ENCODE results near the gene PRKCA. TPM values are rescaled to one million over a fixed set of nuclear protein-coding genes. Genes with fewer than 3 reads are reported as not detected.

The PRKCA gene
- total and polyA plus RNA-seq, 9 of the 15 experiments (the other 6 are each of a cell fraction or from before 2014, with no cell fraction given), result 3.2 to 33.0 (median 17.8) TPM

DNA sequence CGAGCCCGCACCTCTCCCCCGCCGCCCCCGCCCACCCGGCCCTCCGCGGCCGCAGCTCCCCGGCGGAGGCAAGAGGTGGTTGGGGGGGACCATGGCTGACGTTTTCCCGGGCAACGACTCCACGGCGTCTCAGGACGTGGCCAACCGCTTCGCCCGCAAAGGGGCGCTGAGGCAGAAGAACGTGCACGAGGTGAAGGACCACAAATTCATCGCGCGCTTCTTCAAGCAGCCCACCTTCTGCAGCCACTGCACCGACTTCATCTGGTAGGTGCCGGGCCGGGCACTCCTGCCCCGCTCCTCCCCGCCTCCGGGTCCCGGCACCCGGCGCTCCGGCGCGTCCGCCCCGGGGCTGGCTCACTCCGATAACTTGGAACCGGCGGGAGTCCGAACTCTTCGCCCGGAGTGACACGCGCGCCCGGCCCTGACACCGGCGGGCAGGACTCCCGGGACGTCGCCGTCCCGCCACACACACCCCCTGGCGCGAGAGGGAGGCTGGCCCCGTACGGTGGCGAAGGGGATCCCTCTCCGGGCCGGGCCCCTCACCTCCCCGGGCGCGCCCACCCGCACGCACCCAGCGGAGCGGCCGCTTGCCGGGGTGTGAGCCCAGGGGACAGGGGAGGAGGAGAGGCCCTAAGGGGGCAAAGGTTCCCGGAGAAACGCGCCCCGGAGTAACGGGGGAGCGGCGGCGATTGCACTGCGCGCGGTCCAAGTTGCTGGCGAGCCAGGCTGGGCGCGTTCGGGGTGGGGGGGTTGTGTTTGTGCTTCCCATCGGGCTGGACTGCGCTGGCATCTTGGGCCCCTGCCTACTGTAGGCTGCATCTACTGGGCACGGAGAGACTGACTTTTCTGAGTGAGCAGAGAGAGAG, 581 bp downstream of the PRKCA start (continued):
- TF ChIP-seq AFF4 (CRISPR knock-in tag; IDR thresholded peaks at IDR 0.05), result no peak
- no peak for TF ChIP-seq HDAC3 (IDR thresholded peaks at IDR 0.05; ENCODE audit: borderline replicate concordance, partially characterized antibody)
- TF ChIP-seq ZNF408 (CRISPR knock-in tag; IDR thresholded peaks at IDR 0.05; ENCODE audit: low read depth), result no peak
- TF ChIP-seq SRSF1 (IDR thresholded peaks at IDR 0.05; ENCODE audit: low read depth, low read length), result no peak
- TF ChIP-seq, protein P1, sequence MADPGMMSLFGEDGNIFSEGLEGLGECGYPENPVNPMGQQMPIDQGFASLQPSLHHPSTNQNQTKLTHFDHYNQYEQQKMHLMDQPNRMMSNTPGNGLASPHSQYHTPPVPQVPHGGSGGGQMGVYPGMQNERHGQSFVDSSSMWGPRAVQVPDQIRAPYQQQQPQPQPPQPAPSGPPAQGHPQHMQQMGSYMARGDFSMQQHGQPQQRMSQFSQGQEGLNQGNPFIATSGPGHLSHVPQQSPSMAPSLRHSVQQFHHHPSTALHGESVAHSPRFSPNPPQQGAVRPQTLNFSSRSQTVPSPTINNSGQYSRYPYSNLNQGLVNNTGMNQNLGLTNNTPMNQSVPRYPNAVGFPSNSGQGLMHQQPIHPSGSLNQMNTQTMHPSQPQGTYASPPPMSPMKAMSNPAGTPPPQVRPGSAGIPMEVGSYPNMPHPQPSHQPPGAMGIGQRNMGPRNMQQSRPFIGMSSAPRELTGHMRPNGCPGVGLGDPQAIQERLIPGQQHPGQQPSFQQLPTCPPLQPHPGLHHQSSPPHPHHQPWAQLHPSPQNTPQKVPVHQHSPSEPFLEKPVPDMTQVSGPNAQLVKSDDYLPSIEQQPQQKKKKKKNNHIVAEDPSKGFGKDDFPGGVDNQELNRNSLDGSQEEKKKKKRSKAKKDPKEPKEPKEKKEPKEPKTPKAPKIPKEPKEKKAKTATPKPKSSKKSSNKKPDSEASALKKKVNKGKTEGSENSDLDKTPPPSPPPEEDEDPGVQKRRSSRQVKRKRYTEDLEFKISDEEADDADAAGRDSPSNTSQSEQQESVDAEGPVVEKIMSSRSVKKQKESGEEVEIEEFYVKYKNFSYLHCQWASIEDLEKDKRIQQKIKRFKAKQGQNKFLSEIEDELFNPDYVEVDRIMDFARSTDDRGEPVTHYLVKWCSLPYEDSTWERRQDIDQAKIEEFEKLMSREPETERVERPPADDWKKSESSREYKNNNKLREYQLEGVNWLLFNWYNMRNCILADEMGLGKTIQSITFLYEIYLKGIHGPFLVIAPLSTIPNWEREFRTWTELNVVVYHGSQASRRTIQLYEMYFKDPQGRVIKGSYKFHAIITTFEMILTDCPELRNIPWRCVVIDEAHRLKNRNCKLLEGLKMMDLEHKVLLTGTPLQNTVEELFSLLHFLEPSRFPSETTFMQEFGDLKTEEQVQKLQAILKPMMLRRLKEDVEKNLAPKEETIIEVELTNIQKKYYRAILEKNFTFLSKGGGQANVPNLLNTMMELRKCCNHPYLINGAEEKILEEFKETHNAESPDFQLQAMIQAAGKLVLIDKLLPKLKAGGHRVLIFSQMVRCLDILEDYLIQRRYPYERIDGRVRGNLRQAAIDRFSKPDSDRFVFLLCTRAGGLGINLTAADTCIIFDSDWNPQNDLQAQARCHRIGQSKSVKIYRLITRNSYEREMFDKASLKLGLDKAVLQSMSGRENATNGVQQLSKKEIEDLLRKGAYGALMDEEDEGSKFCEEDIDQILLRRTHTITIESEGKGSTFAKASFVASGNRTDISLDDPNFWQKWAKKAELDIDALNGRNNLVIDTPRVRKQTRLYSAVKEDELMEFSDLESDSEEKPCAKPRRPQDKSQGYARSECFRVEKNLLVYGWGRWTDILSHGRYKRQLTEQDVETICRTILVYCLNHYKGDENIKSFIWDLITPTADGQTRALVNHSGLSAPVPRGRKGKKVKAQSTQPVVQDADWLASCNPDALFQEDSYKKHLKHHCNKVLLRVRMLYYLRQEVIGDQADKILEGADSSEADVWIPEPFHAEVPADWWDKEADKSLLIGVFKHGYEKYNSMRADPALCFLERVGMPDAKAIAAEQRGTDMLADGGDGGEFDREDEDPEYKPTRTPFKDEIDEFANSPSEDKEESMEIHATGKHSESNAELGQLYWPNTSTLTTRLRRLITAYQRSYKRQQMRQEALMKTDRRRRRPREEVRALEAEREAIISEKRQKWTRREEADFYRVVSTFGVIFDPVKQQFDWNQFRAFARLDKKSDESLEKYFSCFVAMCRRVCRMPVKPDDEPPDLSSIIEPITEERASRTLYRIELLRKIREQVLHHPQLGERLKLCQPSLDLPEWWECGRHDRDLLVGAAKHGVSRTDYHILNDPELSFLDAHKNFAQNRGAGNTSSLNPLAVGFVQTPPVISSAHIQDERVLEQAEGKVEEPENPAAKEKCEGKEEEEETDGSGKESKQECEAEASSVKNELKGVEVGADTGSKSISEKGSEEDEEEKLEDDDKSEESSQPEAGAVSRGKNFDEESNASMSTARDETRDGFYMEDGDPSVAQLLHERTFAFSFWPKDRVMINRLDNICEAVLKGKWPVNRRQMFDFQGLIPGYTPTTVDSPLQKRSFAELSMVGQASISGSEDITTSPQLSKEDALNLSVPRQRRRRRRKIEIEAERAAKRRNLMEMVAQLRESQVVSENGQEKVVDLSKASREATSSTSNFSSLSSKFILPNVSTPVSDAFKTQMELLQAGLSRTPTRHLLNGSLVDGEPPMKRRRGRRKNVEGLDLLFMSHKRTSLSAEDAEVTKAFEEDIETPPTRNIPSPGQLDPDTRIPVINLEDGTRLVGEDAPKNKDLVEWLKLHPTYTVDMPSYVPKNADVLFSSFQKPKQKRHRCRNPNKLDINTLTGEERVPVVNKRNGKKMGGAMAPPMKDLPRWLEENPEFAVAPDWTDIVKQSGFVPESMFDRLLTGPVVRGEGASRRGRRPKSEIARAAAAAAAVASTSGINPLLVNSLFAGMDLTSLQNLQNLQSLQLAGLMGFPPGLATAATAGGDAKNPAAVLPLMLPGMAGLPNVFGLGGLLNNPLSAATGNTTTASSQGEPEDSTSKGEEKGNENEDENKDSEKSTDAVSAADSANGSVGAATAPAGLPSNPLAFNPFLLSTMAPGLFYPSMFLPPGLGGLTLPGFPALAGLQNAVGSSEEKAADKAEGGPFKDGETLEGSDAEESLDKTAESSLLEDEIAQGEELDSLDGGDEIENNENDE (IDR thresholded peaks at IDR 0.05; ENCODE audit: low read depth, low read length), result no peak
- TF ChIP-seq SMC3 (conservative IDR thresholded peaks at IDR 0.05; ENCODE audit: insufficient read depth, low read depth, low read length), result no peak
- TF ChIP-seq CC2D1A (IDR thresholded peaks at IDR 0.05), result no peak
- no peak for TF ChIP-seq SMARCA4 (IDR thresholded peaks at IDR 0.05)
- no peak for TF ChIP-seq STAG1 (CRISPR knock-in tag; IDR thresholded peaks at IDR 0.05; ENCODE audit: borderline replicate concordance)
- TF ChIP-seq CBFB (CRISPR knock-in tag; IDR thresholded peaks at IDR 0.05), result no peak
- no peak for TF ChIP-seq MCM2 (IDR thresholded peaks at IDR 0.05; ENCODE audit: low read depth)
- no peak for TF ChIP-seq NUFIP1 (IDR thresholded peaks at IDR 0.05; ENCODE audit: partially characterized antibody)

All from K562 (cell line).